ENCODE measurements around the gene LRRC10B. TPM values are rescaled to one million over a fixed set of nuclear protein-coding genes. Genes with fewer than 3 reads are reported as not detected.

LRRC10B gene
- total RNA-seq, 2 experiments from 2014 or later = not detected

GRCh38 chr11:61480994-61481335 is 27.6 kb upstream of the LRRC10B start:
- Mint-ChIP-seq H3K27ac (no peak overlapping the region), H3K4me1 (ENCODE audit: low read depth) (peaks cover 7% of the 10 kb centered on the region), H3K27me3 (peaks cover 4% of the 10 kb centered on the region), H3K36me3 (ENCODE audit: low read depth) (no peaks in the 10 kb centered on the region), H3K9me3 (no peaks in the 10 kb centered on the region), H3K4me3 (no peak overlapping the region)
- CTCF ChIA-PET = interaction anchor here (1.0 to 16.7 kb wide), 4 partner anchors 27 to 158 kb away, joined by 3 to 253 read pairs (median 3); no protein-coding TSS in a partner anchor
- intact Hi-C loops (cut with micrococcal nuclease) = no loop called here
- POLR2A ChIA-PET = no interaction called here
- TF ChIP-seq CTCF (IDR thresholded peaks at IDR 0.05) = no peak
- no peak for ATAC-seq
- no peak for DNase-seq

GRCh38 chr11:61481806-61482205 is 26.7 kb upstream of the LRRC10B start:
- H3K27ac Mint-ChIP-seq = no peak overlapping the region
- no peaks in the 10 kb centered on the region for H3K36me3 Mint-ChIP-seq (ENCODE audit: low read depth)
- H3K9me3 Mint-ChIP-seq = no peaks in the 10 kb centered on the region
- no peak for TF ChIP-seq CTCF (IDR thresholded peaks at IDR 0.05)
- H3K4me3 Mint-ChIP-seq = no peak overlapping the region
- intact Hi-C loops (cut with micrococcal nuclease) = no loop called here
- POLR2A ChIA-PET = no interaction called here
- CTCF ChIA-PET = interaction anchor here (0.6 to 16.7 kb wide), 17 partner anchors 10 to 124 kb away, joined by 3 to 253 read pairs (median 4); partner anchors contain the start of gene LRRC10B
- DNase-seq = no peak
- peaks cover 4% of the 10 kb centered on the region for H3K27me3 Mint-ChIP-seq
- ATAC-seq = no peak
- H3K4me1 Mint-ChIP-seq (ENCODE audit: low read depth) = peaks cover 7% of the 10 kb centered on the region

- ChIA-PET POLR2A (no interaction called here), CTCF (interaction anchor here (0.5 to 16.7 kb wide), 19 partner anchors 11 to 1313 kb away, joined by 3 to 253 read pairs (median 4); partner anchors contain the start of gene LRRC10B)
- ATAC-seq = peak; percentile 67
- peaks cover 7% of the 10 kb centered on the region for H3K4me1 Mint-ChIP-seq (ENCODE audit: low read depth)
- intact Hi-C loops (cut with micrococcal nuclease) = no loop called here
- no peak overlapping the region for H3K27ac Mint-ChIP-seq
- no peaks in the 10 kb centered on the region for H3K36me3 Mint-ChIP-seq (ENCODE audit: low read depth)
- no peak overlapping the region for H3K4me3 Mint-ChIP-seq
- DNase-seq = peak; percentile 52
- H3K27me3 Mint-ChIP-seq = peaks cover 4% of the 10 kb centered on the region
- no peaks in the 10 kb centered on the region for H3K9me3 Mint-ChIP-seq
- TF ChIP-seq CTCF (IDR thresholded peaks at IDR 0.05) = peak; percentile 47
Measured at GRCh38 chr11:61482513-61482912, 26.0 kb upstream of the LRRC10B start.

- Mint-ChIP-seq H3K4me1 (ENCODE audit: low read depth) (peaks cover 2% of the 10 kb centered on the region), H3K9me3 (no peaks in the 10 kb centered on the region), H3K27ac (no peak overlapping the region), H3K36me3 (ENCODE audit: low read depth) (no peaks in the 10 kb centered on the region), H3K4me3 (no peak overlapping the region), H3K27me3 (peaks cover 4% of the 10 kb centered on the region)
- POLR2A ChIA-PET = interaction anchor here (0.6 kb wide), 1 partner anchor 22 kb away, joined by 3 read pairs; no protein-coding TSS in a partner anchor
- CTCF ChIA-PET = interaction anchor here (0.9 to 16.7 kb wide), 4 partner anchors 31 to 191 kb away, joined by 3 to 253 read pairs (median 4); no protein-coding TSS in a partner anchor
- no peak for TF ChIP-seq CTCF (IDR thresholded peaks at IDR 0.05)
- intact Hi-C loops (cut with micrococcal nuclease) = no loop called here
- no peak for DNase-seq
- ATAC-seq = no peak
Measured at GRCh38 chr11:61484541-61484940, 24.0 kb upstream of the LRRC10B start.

GRCh38 chr11:61485080-61485479 is 23.5 kb upstream of the LRRC10B start:
- no peak for TF ChIP-seq CTCF (IDR thresholded peaks at IDR 0.05)
- no peak overlapping the region for H3K4me3 Mint-ChIP-seq
- ATAC-seq = no peak
- no peak for DNase-seq
- H3K9me3 Mint-ChIP-seq = no peaks in the 10 kb centered on the region
- no peak overlapping the region for H3K27ac Mint-ChIP-seq
- intact Hi-C loops (cut with micrococcal nuclease) = no loop called here
- no peaks in the 10 kb centered on the region for H3K36me3 Mint-ChIP-seq (ENCODE audit: low read depth)
- POLR2A ChIA-PET = no interaction called here
- H3K27me3 Mint-ChIP-seq = peaks cover 4% of the 10 kb centered on the region
- CTCF ChIA-PET = interaction anchor here (16.7 kb wide), 1 partner anchor 30 kb away, joined by 253 read pairs; no protein-coding TSS in a partner anchor
- H3K4me1 Mint-ChIP-seq (ENCODE audit: low read depth) = peaks cover 2% of the 10 kb centered on the region

Data from activated CD8-positive, alpha-beta T cell treated with anti-CD3 and anti-CD28 coated beads for 36 hours (primary cell).